HG03103 (cell line): ENCODE data around the gene FAF1.

Experiments
- ATAC-seq: cut with Tn5 transposase; IDR thresholded peaks from one replicate; pipeline ENCODE4 v1.9.1; 2021; ENCODE audit warnings: low read depth; ENCODE audit not compliant: unreplicated experiment

The FAF1 gene

DNA sequence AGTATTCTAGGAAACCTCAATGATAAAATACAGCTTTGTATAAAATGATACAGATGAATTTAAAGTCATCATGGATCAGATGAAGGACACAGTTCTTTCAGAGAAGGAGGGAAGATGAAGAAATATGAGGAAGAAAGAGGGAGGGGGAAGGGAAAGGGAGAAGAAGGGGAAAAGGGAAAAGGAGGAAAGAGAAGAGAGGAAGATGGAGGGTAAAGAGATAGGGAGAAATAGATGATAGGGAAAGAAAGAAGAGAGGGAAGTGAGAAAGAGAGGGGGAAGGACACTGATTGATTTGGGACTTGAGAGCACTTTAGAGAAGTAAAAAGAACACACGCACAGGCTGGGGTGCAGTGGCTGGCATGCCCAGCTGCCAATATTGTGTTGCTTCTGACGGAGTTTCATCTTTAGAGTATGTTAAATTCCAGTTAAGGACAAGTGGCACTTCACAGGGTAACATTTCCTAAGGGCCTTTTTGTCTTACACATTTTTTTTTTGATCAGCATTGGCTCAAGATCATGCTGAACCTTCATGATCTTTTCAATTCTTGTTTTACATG lies 300.9 kb downstream of the FAF1 start:
- no peak for ATAC-seq

DNA sequence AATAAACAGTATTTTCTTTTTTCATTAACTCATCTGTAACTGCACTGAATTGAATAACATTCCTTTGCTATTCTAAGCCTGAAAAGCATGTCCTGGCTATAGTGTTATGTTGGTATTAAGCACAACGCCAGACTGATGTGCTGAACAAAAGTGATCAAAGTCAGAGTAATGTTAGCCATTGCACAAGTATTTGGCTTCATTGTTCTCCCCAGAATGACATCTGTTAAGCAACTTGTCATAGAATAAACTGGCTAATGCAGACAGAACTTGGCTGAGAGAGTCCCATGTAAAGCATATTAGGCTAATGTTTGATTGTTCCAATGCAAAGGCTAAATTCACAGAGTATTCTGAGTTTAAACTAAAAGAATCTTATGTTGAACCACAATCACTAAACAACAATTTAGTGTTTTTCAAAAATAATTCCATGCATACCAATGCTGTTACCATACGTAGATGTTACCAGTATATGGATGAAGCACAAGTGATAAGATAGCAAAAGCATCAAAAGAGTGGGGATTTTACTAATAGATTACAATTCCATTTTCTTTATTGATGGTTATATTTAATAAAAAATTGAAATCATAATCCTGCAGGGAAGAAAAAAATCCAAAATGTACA lies 301.5 kb downstream of the FAF1 start:
- no peak for ATAC-seq

DNA sequence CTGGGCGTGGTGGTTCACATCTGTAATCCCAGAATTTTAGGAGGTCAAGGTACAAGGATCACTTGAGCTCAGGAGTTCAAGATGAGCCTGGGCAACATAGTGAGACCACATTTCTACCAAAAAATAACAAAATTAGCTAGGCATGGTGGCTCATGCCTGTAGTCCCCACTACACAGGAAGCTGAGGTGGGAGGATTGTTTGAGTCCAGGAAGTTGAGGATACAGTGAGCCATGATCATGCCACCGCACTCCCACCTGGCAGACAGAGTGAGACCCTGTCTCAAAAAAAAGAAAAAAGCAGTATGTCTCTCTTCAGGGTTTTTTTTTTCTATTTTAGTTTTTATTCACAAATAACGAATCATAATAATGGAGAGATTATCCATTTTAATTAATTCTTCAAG lies 303.1 kb downstream of the FAF1 start:
- ATAC-seq = no peak

DNA sequence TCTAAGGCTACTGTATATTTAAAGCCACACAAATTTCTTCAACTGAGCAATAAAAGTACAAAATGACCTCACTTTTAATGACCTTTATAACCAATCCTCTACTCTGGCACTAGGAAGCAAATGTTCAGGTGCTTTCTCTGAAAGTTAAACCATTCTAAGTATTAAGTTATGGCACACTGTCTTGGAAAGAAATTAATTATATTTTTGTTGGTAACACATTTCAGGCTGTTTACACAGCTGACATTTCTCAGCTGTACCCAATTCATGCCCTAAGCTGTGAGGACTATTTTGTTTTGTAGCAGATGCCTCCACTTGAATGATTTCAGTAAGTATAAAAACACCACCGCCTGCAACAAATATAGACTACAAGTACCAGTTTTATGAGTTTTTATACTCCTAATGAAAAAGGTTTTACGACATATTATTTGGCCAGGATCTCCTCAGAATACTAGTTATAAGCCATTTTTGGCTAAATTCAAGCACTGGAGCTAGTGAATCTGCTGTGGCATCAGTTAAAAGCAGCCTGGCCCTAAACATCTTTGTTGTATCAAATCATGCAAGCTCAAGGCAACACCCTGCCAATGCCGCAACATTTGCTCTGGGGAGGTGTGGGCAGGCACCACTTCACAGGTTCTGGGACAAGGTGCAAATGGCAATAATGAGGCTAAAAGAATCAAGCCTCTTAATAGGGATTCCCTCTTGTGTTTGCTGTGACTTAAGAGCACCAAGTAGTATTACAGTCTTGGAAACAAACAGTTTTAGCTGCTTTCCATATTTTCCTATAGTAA lies 308.4 kb downstream of the FAF1 start:
- ATAC-seq = no peak

DNA sequence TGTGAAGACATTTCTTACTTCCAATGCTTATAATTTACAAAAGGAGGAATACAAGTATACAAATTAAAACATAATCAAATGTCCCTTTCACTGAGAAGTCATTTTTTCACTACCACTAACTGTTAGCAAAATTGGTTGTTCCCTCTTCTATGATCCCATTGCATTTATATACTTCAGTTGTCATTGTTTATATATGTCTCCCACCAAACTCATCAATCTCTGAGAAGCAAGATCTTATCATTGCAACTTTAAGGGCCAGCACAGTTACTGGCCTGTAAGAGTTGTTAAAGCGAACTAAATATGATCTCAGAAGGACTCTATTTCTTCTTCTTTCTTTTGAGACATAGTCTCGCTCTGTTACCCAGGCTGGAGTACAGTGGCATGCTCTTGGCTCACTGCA lies 313.5 kb downstream of the FAF1 start:
- no peak for ATAC-seq

DNA sequence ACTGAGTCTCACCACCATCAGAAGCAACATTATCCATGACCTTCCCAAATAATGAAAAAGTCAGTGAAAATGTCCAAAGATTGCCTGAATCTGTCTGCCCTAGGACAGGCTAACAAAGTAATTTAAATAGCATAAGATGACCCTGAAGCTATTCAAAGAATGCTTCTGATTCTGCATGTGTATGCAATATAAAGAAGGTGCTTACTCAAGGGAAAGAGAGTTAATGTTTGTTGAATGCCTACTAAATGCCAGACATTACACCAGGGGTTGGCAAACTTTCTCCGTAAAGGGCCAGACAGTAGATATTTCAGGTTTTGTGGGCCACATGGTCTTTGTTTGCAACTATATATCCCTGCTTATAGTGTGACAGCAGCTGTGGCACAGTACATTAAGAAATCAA lies 314.9 kb downstream of the FAF1 start:
- no peak for ATAC-seq

DNA sequence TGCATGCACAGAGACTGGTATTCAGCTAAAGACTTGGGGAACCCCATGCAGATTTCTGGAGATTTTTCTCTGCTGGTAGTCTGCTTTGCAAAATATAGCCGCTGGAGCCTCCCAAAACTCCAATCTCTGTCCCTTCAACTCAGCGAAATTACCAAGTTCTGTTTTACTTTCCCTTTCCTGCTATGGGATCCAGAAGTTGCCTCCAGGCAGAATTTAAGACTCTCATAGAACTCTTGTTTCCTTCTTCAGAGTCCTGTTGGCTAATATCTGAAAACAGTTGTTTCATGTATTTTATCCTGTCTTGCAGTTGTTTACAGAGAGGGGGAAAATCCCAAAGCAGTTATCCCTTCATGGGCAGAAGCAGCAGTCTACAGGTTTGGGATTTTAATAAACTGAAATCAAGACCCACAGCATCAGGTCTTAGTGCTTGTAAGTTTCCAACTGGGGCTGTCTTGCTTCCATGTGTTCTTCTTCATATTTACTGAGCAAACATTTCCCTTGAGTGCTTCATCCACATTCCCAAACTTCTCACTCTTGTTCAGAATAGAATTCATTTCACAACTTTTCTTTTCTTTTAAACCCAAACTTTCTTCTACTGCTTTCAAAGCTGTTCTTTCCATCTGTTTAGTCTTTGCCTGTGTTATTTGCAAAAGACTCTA lies 315.5 kb downstream of the FAF1 start:
- ATAC-seq = no peak

DNA sequence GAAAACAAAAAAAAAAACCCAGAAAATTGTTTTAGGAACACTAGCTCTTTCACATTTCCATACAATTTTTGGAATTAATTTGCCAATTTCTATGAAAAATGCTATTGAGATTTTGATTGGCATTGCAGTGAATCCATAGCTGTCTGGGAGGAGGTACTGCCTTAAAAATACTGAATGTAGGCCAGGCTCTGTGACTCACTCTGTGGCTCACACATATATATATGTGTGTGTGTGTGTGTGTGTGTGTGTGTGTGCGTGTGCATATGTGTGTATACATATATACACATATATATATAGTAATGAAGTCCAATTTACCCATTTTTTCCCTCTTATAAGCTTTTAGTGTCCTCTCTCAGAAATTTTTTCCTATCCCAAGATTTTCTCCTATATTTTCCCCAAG lies 322.6 kb downstream of the FAF1 start:
- no peak for ATAC-seq

DNA sequence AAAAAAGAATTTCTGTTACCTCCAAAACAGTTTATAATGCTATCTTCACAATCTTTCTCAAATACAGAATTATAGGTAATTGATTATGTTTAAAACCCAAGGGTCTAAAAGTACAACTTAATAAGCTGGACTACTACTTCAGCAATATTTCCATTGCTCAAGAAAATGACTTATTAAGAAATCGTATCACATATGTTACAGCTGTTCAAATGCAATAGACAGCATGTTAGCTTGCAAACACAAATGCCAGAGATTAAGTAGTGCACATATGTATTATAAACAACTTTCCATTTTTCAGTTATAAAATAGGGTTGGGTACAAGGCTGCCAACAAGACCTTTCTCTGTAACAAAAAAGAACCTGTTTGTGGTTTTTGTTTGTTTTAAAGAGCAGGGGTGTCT lies 325.8 kb downstream of the FAF1 start:
- ATAC-seq = no peak

DNA sequence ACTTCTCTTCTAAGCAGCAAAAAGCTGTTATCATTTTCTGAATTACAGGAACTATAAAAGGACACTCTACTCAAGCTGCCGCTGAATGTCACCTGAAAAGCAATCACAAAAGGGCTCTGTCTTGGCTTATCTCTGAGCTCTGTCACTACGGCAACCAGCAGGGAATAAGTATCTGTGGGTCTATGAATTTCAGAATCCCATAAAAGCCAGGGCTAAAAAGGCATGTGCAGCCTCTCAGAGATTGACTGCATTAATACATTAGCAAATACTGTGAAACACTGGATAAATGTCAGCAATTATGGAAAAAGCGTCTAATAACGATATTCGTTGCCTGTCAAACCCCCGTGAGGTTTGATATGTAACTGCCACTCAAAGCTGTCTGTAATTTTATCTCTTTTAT lies 326.6 kb downstream of the FAF1 start:
- ATAC-seq = no peak

DNA sequence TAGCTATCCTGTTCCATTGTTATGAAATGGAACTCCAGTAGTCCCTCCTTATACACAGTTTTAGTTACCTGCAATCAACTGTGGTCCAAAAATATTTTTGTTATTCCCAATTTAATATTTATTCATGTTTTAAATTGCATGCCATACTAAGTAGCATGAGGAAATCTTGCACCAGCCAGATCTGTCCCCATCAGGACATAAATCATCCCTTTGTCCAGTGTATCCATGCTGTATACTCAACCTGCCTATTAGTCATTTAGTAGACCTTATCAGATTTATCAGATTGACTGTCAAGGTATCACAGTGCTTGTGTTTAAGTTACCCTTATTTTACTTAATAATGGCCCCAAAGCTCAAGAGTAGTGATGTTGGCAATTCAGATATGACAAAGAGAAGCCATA lies 328.9 kb downstream of the FAF1 start:
- ATAC-seq = no peak

DNA sequence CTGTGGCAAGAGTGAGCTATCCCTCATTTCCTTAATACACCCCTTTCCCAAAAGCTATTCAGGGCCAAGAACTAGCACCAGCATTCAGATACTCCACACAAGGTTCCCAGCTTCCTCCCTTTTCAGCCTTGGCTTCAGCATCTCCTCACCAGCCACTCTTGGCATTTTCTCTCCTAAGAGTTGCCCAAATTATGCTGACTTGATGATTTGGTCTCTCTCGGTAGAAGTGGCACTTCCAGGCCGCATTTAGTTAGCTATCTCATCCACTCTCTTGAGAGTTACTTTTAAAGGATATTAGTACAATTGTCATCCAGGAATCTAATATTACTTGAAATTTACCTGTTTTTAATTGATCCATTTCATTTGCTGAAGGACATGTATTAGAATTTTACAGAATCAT lies 337.8 kb downstream of the FAF1 start:
- ATAC-seq = no peak

DNA sequence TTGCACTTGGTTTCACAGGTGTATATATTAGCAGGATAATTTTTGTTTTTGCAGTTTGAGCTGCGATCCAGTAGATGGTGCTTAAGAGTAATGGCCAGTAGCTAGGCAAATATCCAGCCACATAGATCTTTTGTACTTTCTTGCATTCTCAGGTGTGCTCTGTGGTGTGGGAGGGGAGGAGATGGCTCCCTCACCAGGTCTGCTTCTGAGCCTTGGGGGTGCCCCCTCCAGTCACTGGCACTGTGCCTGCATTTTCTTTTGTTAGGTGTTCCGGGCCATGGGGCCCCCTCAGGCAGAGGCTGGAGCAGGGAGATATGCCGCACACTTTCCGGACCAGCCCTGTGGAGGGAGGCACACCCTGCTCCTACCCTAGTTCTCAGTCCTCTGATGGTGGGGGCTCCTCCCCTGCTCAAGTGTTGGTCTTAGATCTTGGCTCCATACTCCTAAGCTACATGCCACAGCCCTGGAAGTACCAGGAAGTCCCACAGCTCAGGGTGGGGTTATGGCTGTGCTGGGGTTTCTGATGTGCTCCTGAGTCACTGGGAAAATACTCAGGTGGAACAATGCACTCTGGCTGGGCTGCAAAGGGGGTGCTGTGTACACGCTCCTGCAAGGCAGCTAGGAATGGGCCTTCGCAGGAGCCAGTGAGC lies 339.3 kb downstream of the FAF1 start:
- no peak for ATAC-seq

DNA sequence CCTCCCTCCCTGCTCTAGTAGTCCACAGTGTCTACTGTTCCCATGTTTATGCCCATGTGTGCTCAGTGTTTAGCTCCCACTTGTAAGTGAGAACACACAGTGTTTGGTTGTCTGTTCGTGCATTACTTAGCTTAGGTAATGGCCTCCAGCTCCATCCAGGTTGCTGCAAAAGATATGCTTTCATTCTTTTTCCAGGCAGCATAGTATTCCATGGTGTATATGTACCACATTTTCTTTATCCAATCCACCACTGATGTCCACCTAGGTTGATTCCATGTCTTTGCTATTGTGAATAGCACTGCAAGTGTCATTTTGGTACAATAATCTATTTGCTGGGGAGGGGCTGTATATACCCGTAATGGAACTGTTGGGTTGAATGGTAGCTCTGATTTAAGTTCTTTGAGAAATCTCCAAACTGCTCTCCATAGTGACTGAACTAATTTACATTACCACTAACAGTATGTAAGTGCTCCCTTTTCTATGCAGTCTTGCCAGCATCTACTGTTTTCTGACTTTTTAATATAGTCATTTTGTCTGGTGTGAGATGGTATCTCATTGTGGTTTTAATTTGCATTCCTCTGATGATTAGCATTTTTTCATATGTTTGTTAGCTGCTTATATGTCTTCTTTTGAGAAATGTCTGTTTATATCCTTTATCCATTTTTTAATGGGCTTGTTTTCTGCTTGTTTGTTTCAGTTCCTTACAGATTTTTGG lies 344.9 kb downstream of the FAF1 start:
- ATAC-seq = no peak

DNA sequence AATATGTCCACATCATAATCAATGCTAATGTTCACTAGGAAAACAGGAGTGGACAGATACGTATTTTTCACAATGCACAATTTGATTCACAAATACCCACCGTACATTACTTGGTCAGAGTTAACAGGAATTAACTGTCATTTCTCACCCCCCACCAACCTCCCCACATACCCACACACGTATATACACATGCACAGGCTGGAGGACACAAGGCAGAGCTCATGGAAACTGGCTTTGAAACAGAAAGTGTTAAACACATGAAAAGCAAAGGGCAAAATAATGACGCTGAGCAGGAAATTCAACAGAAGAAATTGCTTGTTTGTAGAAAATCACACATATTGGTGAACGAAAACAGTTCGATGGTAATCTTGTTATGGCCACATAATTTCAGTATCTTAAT lies 348.4 kb downstream of the FAF1 start:
- ATAC-seq = no peak

DNA sequence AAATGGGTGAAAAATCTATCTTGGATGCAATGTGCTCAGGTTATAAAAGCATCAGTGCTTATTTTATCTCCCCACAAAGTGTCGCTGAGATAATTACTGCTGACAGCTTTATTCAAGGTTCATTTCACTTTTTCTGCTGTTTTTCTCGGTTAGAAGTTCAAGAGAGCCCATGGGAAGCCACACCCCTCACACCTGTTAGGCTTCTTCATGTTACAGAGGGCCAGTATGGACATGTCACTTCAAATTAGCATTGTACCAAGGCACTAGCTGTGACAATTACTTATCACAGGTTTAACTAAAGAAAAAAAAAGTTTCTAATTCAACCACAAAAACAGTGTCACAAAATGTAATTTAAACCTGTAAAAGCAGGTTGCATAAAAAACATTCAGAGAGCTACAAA lies 349.5 kb downstream of the FAF1 start:
- no peak for ATAC-seq

DNA sequence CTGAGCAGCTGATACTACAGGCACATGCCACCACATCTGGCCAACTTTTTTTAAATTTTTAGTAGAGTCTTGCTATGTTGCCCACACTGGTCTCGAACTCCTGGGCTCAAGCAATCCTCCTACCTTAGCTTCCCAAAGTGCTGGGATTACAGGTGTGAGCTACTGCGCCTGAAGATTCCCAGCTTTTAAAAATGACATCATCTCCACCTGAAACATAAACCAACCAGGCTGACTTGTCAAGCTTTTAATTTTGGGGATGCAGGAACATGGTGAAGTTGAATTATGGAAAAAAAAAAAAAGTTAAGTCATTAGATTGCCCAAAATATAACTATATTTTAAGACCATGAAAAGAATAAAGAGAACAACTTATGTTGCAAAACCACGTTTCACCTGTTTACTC lies 350.6 kb downstream of the FAF1 start:
- ATAC-seq = no peak

DNA sequence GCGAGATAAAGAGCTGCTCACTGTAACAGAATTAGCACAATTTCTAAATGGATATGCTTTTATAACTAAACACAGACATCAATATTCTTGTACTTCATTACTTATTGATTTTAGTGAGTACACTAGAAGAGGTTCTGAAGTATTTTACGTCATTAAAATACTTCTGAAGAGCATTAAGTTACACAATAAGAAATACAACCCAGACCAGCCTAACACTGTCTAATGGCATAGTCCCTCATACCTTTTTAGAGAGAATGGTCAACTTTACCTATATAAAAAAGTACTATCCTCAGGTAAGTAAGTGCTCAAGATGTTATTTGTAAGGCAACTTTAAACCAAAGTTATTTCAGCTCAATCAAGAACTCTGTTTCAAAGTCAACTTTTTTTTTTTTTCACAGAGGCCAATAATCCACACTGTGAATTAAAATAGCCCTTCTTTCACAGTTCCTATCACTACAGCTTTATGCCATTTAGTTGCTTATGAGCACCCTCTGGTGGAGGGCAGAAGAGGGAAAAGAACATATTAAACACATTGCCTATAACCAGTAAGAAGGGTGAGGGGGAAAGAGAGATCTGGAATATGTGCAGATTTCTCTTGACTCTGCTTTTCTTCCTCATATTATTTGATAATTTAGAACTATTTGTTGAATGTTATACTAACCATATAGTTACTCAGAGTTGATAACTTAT lies 354.7 kb downstream of the FAF1 start:
- no peak for ATAC-seq

DNA sequence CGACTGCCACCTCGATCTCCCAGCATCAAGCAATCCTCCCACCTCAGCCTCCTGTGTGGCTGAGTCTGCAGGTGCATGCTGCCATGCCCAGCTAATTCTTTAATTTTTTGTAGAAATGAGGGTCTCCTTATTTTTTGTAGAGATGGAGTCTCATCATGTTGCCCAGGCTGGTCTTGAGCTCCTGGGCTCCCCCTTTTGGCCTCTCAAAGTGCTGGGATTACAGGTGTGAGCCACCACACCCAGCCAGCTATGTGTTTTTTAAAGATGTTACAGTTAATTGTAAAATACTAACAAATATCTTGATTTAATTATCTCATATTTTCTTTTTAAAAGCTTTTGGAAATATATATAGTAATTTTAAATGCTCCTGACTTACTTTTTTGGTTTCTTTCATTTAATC lies 355.5 kb downstream of the FAF1 start:
- ATAC-seq = no peak
